Measurements from ENCODE around the gene GREM2.

The GREM2 gene

GRCh38 chr1:240559781-240560180 is 52.2 kb downstream of the GREM2 start:
- no peak for DNase-seq (ENCODE audit: low read depth)

- DNase-seq (ENCODE audit: low read depth), result no peak
Measured at GRCh38 chr1:240555524-240555923, 56.4 kb downstream of the GREM2 start.

- DNase-seq (ENCODE audit: low read depth), result no peak
Measured at GRCh38 chr1:240553351-240553750, 58.6 kb downstream of the GREM2 start.

GRCh38 chr1:240539769-240540414 is 72.1 kb downstream of the GREM2 start:
- no peak for DNase-seq (ENCODE audit: low read depth)

- DNase-seq (ENCODE audit: low read depth), result no peak
Measured at GRCh38 chr1:240538776-240539430, 73.1 kb downstream of the GREM2 start.

GRCh38 chr1:240533154-240533780 is 78.7 kb downstream of the GREM2 start:
- DNase-seq (ENCODE audit: low read depth), result no peak

GRCh38 chr1:240528591-240528990 is 83.4 kb downstream of the GREM2 start:
- no peak for DNase-seq (ENCODE audit: low read depth)

- no peak for DNase-seq (ENCODE audit: low read depth)
Measured at GRCh38 chr1:240527086-240527485, 84.9 kb downstream of the GREM2 start.

- DNase-seq (ENCODE audit: low read depth), result no peak
Measured at GRCh38 chr1:240526312-240526711, 85.6 kb downstream of the GREM2 start.

GRCh38 chr1:240524356-240525069 is 87.4 kb downstream of the GREM2 start:
- no peak for DNase-seq (ENCODE audit: low read depth)

- no peak for DNase-seq (ENCODE audit: low read depth)
Measured at GRCh38 chr1:240522122-240522822, 89.7 kb downstream of the GREM2 start.

GRCh38 chr1:240517891-240518290 is 94.1 kb downstream of the GREM2 start:
- DNase-seq (ENCODE audit: low read depth), result no peak

- DNase-seq (ENCODE audit: low read depth), result no peak
Measured at GRCh38 chr1:240516069-240516468, 95.9 kb downstream of the GREM2 start.

GRCh38 chr1:240515505-240515904 is 96.5 kb downstream of the GREM2 start:
- DNase-seq (ENCODE audit: low read depth), result no peak

GRCh38 chr1:240511789-240512188 is 100.2 kb downstream of the GREM2 start:
- DNase-seq (ENCODE audit: low read depth), result no peak

GRCh38 chr1:240508950-240509349 is 103.0 kb downstream of the GREM2 start:
- no peak for DNase-seq (ENCODE audit: low read depth)

- no peak for DNase-seq (ENCODE audit: low read depth)
Measured at GRCh38 chr1:240508201-240508600, 103.8 kb downstream of the GREM2 start.

GRCh38 chr1:240506176-240506575 is 105.8 kb downstream of the GREM2 start:
- DNase-seq (ENCODE audit: low read depth), result no peak

- no peak for DNase-seq (ENCODE audit: low read depth)
Measured at GRCh38 chr1:240503558-240503957, 108.4 kb downstream of the GREM2 start.

GRCh38 chr1:240503036-240503435 is 108.9 kb downstream of the GREM2 start:
- DNase-seq (ENCODE audit: low read depth), result no peak

- no peak for DNase-seq (ENCODE audit: low read depth)
Measured at GRCh38 chr1:240501115-240501514, 110.8 kb downstream of the GREM2 start.

GRCh38 chr1:240500647-240501046 is 111.3 kb downstream of the GREM2 start:
- no peak for DNase-seq (ENCODE audit: low read depth)

Data from GM04503 (cell line).